Stimulated activated naive CD8-positive, alpha-beta T cell treated with anti-CD3 and anti-CD28 coated beads, Interleukin-15, Interleukin-2, amounts not matched to agents 100 ng/mL and 50 ng/mL, for 24 hours (primary cell): Measurements from ENCODE around the gene FAM181A.

Experiments
- H3K27ac Mint-ChIP-seq: one replicate; pipeline ENCODE4 v1.8.0; 2021; ENCODE audit warnings: mild to moderate bottlenecking, mixed read lengths
- H3K27me3 Mint-ChIP-seq: one replicate; pipeline ENCODE4 v1.8.0; 2021; ENCODE audit warnings: mixed read lengths
- H3K36me3 Mint-ChIP-seq: one replicate; pipeline ENCODE4 v1.8.0; 2021; ENCODE audit warnings: low read depth, mixed read lengths
- H3K4me1 Mint-ChIP-seq: one replicate; pipeline ENCODE4 v1.8.0; 2021; ENCODE audit warnings: low read depth, mixed read lengths
- H3K4me3 Mint-ChIP-seq: one replicate; pipeline ENCODE4 v1.8.0; 2021; ENCODE audit warnings: mild to moderate bottlenecking, mixed read lengths
- H3K9me3 Mint-ChIP-seq: one replicate; pipeline ENCODE4 v1.8.0; 2021; ENCODE audit warnings: mixed read lengths

FAM181A gene

GRCh38 chr14:93957333-93957710 lies 30.2 kb downstream of the FAM181A start:
- H3K4me3 Mint-ChIP-seq, result peak overlapping the region; percentile 40
- H3K9me3 Mint-ChIP-seq, result no peaks in the 10 kb centered on the region
- no peaks in the 10 kb centered on the region for H3K27me3 Mint-ChIP-seq
- peak overlapping the region; percentile 99 for H3K27ac Mint-ChIP-seq
- H3K4me1 Mint-ChIP-seq, result peaks cover 96% of the 10 kb centered on the region
- peaks cover 9% of the 10 kb centered on the region for H3K36me3 Mint-ChIP-seq

GRCh38 chr14:93957751-93958566 lies 30.8 kb downstream of the FAM181A start:
- no peaks in the 10 kb centered on the region for H3K27me3 Mint-ChIP-seq
- peak overlapping the region; percentile 40 for H3K4me3 Mint-ChIP-seq
- peaks cover 9% of the 10 kb centered on the region for H3K36me3 Mint-ChIP-seq
- H3K4me1 Mint-ChIP-seq, result peaks cover 100% of the 10 kb centered on the region
- H3K9me3 Mint-ChIP-seq, result no peaks in the 10 kb centered on the region
- peak overlapping the region; percentile 99 for H3K27ac Mint-ChIP-seq

DNA sequence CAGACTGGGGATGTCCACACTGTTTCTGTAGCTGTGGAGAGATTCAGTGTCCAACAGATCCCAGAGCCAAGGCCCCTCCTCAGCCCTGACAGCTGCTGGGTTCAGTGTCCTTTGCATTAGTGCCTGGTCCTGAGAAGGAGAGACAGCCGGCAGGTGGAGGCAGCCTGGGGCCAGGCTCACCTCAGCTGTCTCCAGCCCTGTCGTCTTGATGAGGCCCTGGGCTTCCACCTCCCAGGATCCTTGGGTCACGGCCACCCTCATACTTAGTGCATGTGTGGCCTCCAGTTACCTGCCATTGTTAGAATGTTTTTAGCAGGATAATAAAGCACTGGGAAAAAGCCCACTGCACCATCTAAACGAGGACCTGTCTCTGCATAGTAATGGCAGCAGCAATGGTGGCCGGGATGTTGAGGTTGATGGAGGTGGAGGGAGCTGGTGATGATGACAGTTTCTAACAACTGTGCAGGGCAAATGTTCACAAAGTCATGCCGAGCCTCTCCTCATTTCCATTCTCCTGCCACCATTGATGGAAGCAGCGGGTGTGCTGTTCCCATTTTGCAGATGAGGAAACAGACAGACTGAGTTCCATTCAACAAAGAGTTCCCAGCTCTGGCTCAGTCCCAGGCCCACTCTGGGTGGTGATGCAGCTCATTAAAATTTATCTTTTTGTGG lies 31.6 kb downstream of the FAM181A start:
- Mint-ChIP-seq H3K9me3 (no peaks in the 10 kb centered on the region), H3K27ac (peak overlapping the region; percentile 99), H3K4me1 (peaks cover 100% of the 10 kb centered on the region), H3K27me3 (no peaks in the 10 kb centered on the region), H3K36me3 (peaks cover 9% of the 10 kb centered on the region), H3K4me3 (peak overlapping the region; percentile 72)

- Mint-ChIP-seq H3K27ac (peak overlapping the region; percentile 99), H3K27me3 (no peaks in the 10 kb centered on the region), H3K9me3 (no peaks in the 10 kb centered on the region), H3K36me3 (peaks cover 9% of the 10 kb centered on the region), H3K4me3 (peak overlapping the region; percentile 72), H3K4me1 (peaks cover 100% of the 10 kb centered on the region)
Observed at GRCh38 chr14:93959239-93960107, 32.3 kb downstream of the FAM181A start.

DNA sequence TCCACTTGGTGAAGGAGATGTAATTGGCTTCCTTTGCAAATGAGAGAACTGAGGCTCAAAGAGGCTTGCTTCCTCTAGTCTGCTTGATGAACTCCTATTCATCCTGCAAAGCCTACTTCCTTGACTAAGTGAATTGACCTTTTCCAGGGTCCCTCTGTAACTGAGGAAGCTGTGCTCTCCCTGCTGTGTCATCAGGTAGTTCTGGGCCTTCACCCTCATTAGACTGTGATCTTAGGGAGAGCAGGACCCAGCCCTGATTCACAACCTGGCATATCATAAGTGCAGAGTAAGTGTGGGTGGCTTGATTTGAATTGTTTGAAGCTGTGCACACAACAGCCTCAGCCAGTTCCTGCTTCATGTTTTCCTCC lies 32.9 kb downstream of the FAM181A start:
- Mint-ChIP-seq H3K9me3 (peaks cover 5% of the 10 kb centered on the region), H3K4me1 (peaks cover 100% of the 10 kb centered on the region), H3K36me3 (peaks cover 6% of the 10 kb centered on the region), H3K27me3 (no peaks in the 10 kb centered on the region), H3K4me3 (peak overlapping the region; percentile 72), H3K27ac (peak overlapping the region; percentile 99)

DNA sequence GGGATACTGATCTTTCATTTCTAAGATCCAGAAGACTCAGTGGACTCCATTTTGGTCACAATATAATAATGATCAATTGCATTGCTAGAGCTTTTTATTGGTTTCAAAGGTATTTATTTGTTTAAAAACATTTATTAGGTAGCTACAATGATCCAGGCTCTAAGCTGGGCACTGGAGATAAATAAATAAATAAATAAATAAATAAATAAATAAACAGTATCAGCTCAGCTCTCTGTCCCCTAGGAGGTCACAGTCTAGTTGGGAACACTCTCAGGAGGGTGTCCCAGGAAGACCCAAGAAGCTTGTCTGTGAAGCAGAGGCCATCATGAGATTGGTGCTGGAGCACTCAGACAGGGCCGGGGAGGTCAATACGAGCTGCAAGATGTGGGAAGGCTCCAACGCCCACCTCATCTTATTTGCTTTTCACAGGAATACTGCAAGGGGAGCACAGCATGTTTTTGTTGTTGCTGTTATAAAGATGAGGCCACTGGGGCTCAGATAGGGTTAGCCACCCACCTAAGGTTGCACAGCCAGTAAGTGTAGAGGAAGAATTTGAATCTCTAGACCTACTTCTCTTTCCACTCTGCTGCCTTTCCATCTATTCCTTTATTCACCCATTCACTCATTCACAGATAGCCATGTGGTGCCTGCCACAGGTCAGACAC lies 33.8 kb downstream of the FAM181A start:
- Mint-ChIP-seq H3K27ac (peak overlapping the region; percentile 99), H3K9me3 (peaks cover 6% of the 10 kb centered on the region), H3K36me3 (peaks cover 5% of the 10 kb centered on the region), H3K4me1 (peaks cover 99% of the 10 kb centered on the region), H3K27me3 (no peaks in the 10 kb centered on the region), H3K4me3 (peak overlapping the region; percentile 46)

- peaks cover 5% of the 10 kb centered on the region for H3K36me3 Mint-ChIP-seq
- H3K4me3 Mint-ChIP-seq, result peak overlapping the region; percentile 46
- peak overlapping the region; percentile 93 for H3K27ac Mint-ChIP-seq
- peaks cover 6% of the 10 kb centered on the region for H3K9me3 Mint-ChIP-seq
- peaks cover 99% of the 10 kb centered on the region for H3K4me1 Mint-ChIP-seq
- no peaks in the 10 kb centered on the region for H3K27me3 Mint-ChIP-seq
Observed at GRCh38 chr14:93961620-93962019, 34.5 kb downstream of the FAM181A start.

GRCh38 chr14:93962701-93963601 lies 35.8 kb downstream of the FAM181A start:
- H3K27ac Mint-ChIP-seq, result peak overlapping the region; percentile 85
- H3K27me3 Mint-ChIP-seq, result no peaks in the 10 kb centered on the region
- peak overlapping the region; percentile 63 for H3K4me3 Mint-ChIP-seq
- H3K4me1 Mint-ChIP-seq, result peaks cover 97% of the 10 kb centered on the region
- H3K36me3 Mint-ChIP-seq, result peaks cover 5% of the 10 kb centered on the region
- H3K9me3 Mint-ChIP-seq, result peaks cover 6% of the 10 kb centered on the region

GRCh38 chr14:93963692-93964091 lies 36.5 kb downstream of the FAM181A start:
- Mint-ChIP-seq H3K36me3 (peaks cover 5% of the 10 kb centered on the region), H3K4me1 (peaks cover 97% of the 10 kb centered on the region), H3K27me3 (no peaks in the 10 kb centered on the region), H3K4me3 (peak overlapping the region; percentile 63), H3K9me3 (peaks cover 6% of the 10 kb centered on the region), H3K27ac (peak overlapping the region; percentile 85)

GRCh38 chr14:93964281-93964680 lies 37.1 kb downstream of the FAM181A start:
- H3K27me3 Mint-ChIP-seq, result no peaks in the 10 kb centered on the region
- peaks cover 96% of the 10 kb centered on the region for H3K4me1 Mint-ChIP-seq
- peaks cover 5% of the 10 kb centered on the region for H3K36me3 Mint-ChIP-seq
- H3K9me3 Mint-ChIP-seq, result peaks cover 6% of the 10 kb centered on the region
- no peak overlapping the region for H3K4me3 Mint-ChIP-seq
- H3K27ac Mint-ChIP-seq, result peak overlapping the region; percentile 85

DNA sequence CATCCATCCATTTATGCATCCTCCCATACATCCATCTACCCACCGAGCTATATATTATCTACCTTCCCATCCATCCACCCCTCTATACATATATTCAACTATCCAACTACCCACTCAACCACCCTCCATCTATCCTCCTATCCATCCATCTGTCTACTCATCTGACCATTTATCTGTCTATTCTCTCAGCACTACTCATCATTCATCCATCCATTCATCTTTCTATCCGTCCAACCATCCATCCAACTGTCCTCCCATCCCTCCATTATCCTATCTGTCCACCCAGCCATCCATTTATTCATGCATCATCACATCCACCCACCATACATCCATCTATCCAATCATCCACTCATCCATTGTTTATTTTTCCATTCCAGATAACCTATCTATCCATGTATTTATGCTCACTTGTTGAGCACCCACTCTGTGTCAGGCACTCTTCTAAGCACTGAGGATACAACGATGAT lies 37.7 kb downstream of the FAM181A start:
- H3K27me3 Mint-ChIP-seq, result no peaks in the 10 kb centered on the region
- peaks cover 5% of the 10 kb centered on the region for H3K36me3 Mint-ChIP-seq
- H3K27ac Mint-ChIP-seq, result peak overlapping the region; percentile 62
- H3K9me3 Mint-ChIP-seq, result peaks cover 6% of the 10 kb centered on the region
- H3K4me3 Mint-ChIP-seq, result no peak overlapping the region
- peaks cover 91% of the 10 kb centered on the region for H3K4me1 Mint-ChIP-seq

- H3K36me3 Mint-ChIP-seq, result peaks cover 5% of the 10 kb centered on the region
- H3K27ac Mint-ChIP-seq, result no peak overlapping the region
- H3K4me3 Mint-ChIP-seq, result no peak overlapping the region
- peaks cover 91% of the 10 kb centered on the region for H3K4me1 Mint-ChIP-seq
- H3K27me3 Mint-ChIP-seq, result no peaks in the 10 kb centered on the region
- peaks cover 6% of the 10 kb centered on the region for H3K9me3 Mint-ChIP-seq
Observed at GRCh38 chr14:93965287-93965821, 38.2 kb downstream of the FAM181A start.

DNA sequence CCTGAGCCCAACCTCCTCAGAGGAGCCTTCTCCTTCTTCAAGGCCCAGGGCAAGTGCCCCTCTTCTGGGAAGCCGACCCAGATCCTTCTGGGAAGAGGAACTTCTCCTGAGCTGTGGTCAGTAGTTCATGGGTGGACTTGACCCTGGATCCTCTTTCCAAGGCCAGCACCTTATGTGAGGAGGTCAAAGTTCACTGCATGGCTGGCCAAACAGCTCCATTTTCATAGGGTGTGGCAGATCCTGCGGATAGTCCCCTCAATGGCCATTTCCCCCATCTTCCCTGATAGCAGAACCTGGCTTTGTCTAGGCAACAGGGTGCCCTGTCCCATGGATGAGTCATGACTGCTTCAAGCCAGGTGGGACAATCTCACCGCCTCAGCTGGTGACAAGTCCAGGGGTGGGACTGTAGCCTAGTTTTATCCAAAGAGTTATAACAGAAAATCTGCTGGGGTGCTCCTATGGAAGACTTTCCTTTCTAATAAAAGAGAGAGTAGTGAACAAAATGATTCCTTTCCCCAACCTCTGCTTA lies 38.9 kb downstream of the FAM181A start:
- Mint-ChIP-seq H3K27me3 (no peaks in the 10 kb centered on the region), H3K36me3 (peaks cover 5% of the 10 kb centered on the region), H3K4me3 (no peak overlapping the region), H3K9me3 (peaks cover 6% of the 10 kb centered on the region), H3K4me1 (peaks cover 91% of the 10 kb centered on the region), H3K27ac (peak overlapping the region; percentile 34)
